Breast epithelium (tissue), 3 donors: ENCODE measurements around the gene GMDS.

ENCODE experiments used
- CTCF ChIP-seq, 3 donors: fragments of 450-650 bp; IDR thresholded peaks; one replicate each; pipeline ENCODE4 v1.5.1; 2016 to 2017; ENCODE audit warnings: antibody characterized with exemption in 3 of 3, mild to moderate bottlenecking in 3 of 3, moderate library complexity in 3 of 3
- POLR2A ChIP-seq: fragments of 450-650 bp; IDR thresholded peaks from one replicate; pipeline ENCODE4 v1.6.1; 2016; ENCODE audit warnings: antibody characterized with exemption, mild to moderate bottlenecking, moderate library complexity
- POLR2AphosphoS5 ChIP-seq, 3 donors: sonication (generic); formaldehyde crosslinking; IDR thresholded peaks; one replicate each; pipeline ENCODE4 v1.6.1; 2017; ENCODE audit warnings: antibody characterized with exemption in 3 of 3

- no peak for TF ChIP-seq CTCF (IDR thresholded peaks at IDR 0.05)
- no peak for TF ChIP-seq POLR2A
- peak in 1 of 3 donors; percentile 70 for TF ChIP-seq POLR2AphosphoS5 (IDR thresholded peaks at IDR 0.05)
Observed at GRCh38 chr6:1587546-1587945, 657.9 kb downstream of the GMDS start.
